ENCODE data around the gene CTTNBP2. TPM values are rescaled to one million over a fixed set of nuclear protein-coding genes. Genes with fewer than 3 reads are reported as not detected.

CTTNBP2 gene
- total and polyA plus RNA-seq, 10 of the 15 experiments (the other 5 are each of a cell fraction or from before 2014, with no cell fraction given), result 0.04 to 0.43 TPM; not detected in 8

GRCh38 chr7:117759950-117760640 is 113.1 kb downstream of the CTTNBP2 start:
- Histone ChIP-seq H3K79me2 (ENCODE audit: control insufficient read depth, insufficient read depth, low read length) (no peaks in the 10 kb centered on the region), H4K20me1 (ENCODE audit: control insufficient read depth, insufficient read depth) (no peaks in the 10 kb centered on the region), H3K27ac (ENCODE audit: control insufficient read depth, insufficient read depth) (no peak overlapping the region), H3K4me1 (ENCODE audit: control insufficient read depth, insufficient read depth, low read length) (no peaks in the 10 kb centered on the region), H3K36me3 (ENCODE audit: control insufficient read depth in 2 of 2, insufficient read depth in 2 of 2, low read length in 1 of 2) (no peaks in the 10 kb centered on the region), H2AFZ (ENCODE audit: control insufficient read depth, low read depth, low read length) (no peak overlapping the region), H3K4me3 (no peak overlapping the region), H3K9ac (ENCODE audit: control insufficient read depth, insufficient read depth, low read length) (no peak overlapping the region), H3K9me3 (replicated peaks; ENCODE audit: control insufficient read depth, insufficient read depth, low read length) (no peaks in the 10 kb centered on the region), H3K27me3 (replicated peaks in 1 of 2; ENCODE audit: control insufficient read depth in 2 of 2, insufficient read depth in 2 of 2, low read length in 1 of 2) (no peaks in the 10 kb centered on the region; a peak in 1 of 4 replicates), H3K4me2 (ENCODE audit: control insufficient read depth, insufficient read depth) (no peak overlapping the region)
- no TSS peak for BruUV-seq (replicated peaks)
- RAD21 ChIA-PET (ENCODE audit: unreplicated experiment), result interaction anchor here (1.0 kb wide), 1 partner anchor 31 kb away, joined by 3 read pairs; no protein-coding TSS in a partner anchor
- in situ Hi-C loops (cut with MboI), result loop anchor here (5.0 kb wide), 1 partner anchor 392 kb away; no protein-coding TSS in a partner anchor
- CTCF ChIA-PET, result interaction anchor here (1.3 kb wide), 1 partner anchor 16 kb away, joined by 4 read pairs; no protein-coding TSS in a partner anchor
- no peak for FAIRE-seq
- intact Hi-C loops (cut with micrococcal nuclease; ENCODE audit: unreplicated experiment), result no loop called here
- POLR2A ChIA-PET, result interaction anchor here (1.1 kb wide), 1 partner anchor 14 kb away, joined by 4 read pairs; no protein-coding TSS in a partner anchor
- 46% methylated on average over 9 of the region's 9 CpGs for WGBS (ENCODE audit: insufficient coverage, insufficient replicate concordance, low lambda C conversion rate, missing lambda C conversion rate)
- no peak for DNase-seq (ENCODE audit: low read depth, low spot score)
- TF ChIP-seq MEF2B (IDR thresholded peaks at IDR 0.05; ENCODE audit: partially characterized antibody, poor library complexity, severe bottlenecking), result peak; percentile 14
- TF ChIP-seq MTA2 (IDR thresholded peaks at IDR 0.05; ENCODE audit: low read depth), result peak; percentile 46; the same call in 1 of the 2 replicates
- TF ChIP-seq EP300 (IDR thresholded peaks at IDR 0.05; ENCODE audit: borderline replicate concordance in 1 of 2, control insufficient read depth in 1 of 2, low read depth in 2 of 2, low read length in 2 of 2), result peak; percentile 37 to 44; a peak in 2 of 4 replicates
- peak; percentile 25 for TF ChIP-seq IKZF1 (conservative IDR thresholded peaks at IDR 0.05)
- no peak for TF ChIP-seq SRF (IDR thresholded peaks at IDR 0.05; ENCODE audit: low read depth in 2 of 2, low read length in 2 of 2)
- TF ChIP-seq ZNF384 (IDR thresholded peaks at IDR 0.05; ENCODE audit: borderline replicate concordance, low read depth, low read length), result no peak
- TF ChIP-seq IKZF2 (IDR thresholded peaks at IDR 0.05), result peak in 1 of 2 experiments; percentile 41; a peak in 1 of 4 replicates
- TF ChIP-seq BHLHE40 (IDR thresholded peaks at IDR 0.05; ENCODE audit: borderline replicate concordance in 1 of 2, low read depth in 2 of 2, low read length in 1 of 2), result no peak
- ATAC-seq, result peak; percentile 80
- SMC1A ChIA-PET (ENCODE audit: uncharacterized antibody, unreplicated experiment), result interaction anchor here (1.2 to 1.8 kb wide), 5 partner anchors 9 to 436 kb away, joined by 3 to 6 read pairs (median 3); no protein-coding TSS in a partner anchor
